ENCODE data around the gene MRPS12. TPM values are rescaled to one million over a fixed set of nuclear protein-coding genes. Genes with fewer than 3 reads are reported as not detected.
"Not testable (repeated sequence)": the region's sequence is repeated elsewhere in the genome, so short reads cannot be mapped to it uniquely, and the experiment has no call there.

MRPS12 gene
- total RNA-seq, 1 experiment from 2014 or later: 88.0 TPM

- H3K4me3 Mint-ChIP-seq; DNase-seq (ENCODE audit: low spot score); H3K36me3 Mint-ChIP-seq; POLR2A ChIA-PET; ATAC-seq; H3K27me3 Mint-ChIP-seq (ENCODE audit: low read depth); H3K9me3 Mint-ChIP-seq; H3K27ac Mint-ChIP-seq; H3K4me1 Mint-ChIP-seq: not testable (repeated sequence)
- peak; percentile 66; the same call in 1 of the 2 replicates for TF ChIP-seq ZNF121 (CRISPR knock-in tag; IDR thresholded peaks at IDR 0.05)
- CTCF ChIA-PET: interaction anchor here (0.6 to 1.1 kb wide), 2 partner anchors 92 to 165 kb away, joined by 3 read pairs; no protein-coding TSS in a partner anchor
Observed at GRCh38 chr19:38884691-38885090, 46.1 kb upstream of the MRPS12 start.

DNA sequence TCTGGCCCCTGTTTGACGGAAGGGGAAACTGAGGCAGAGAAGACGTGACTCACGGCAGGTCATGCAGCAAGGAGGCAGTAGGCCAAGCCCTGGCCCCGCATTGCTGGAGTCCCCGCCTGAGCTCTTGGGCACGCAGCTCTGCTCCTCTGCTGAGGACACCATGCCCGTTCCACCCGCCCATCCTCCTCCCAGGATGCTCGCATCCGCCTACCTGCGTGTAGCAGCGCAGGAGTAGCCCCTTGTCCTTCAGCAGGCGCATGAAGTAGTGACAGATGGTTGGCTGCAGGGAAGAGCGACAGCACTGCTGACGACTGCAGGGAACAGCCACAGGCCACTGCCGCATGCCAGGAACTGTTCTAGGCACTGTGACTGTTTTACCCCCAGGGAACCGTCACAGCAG lies 41.9 kb upstream of the MRPS12 start:
- no peaks in the 10 kb centered on the region for H3K9me3 Mint-ChIP-seq
- no peak overlapping the region for H3K27ac Mint-ChIP-seq
- TF ChIP-seq SP1 (CRISPR knock-in tag; conservative IDR thresholded peaks at IDR 0.05) (no peak), ATF3 (CRISPR knock-in tag; conservative IDR thresholded peaks at IDR 0.05) (no peak), ZNF263 (CRISPR knock-in tag; IDR thresholded peaks at IDR 0.05; ENCODE audit: low read depth) (no peak), ZNF281 (CRISPR knock-in tag; IDR thresholded peaks at IDR 0.05) (no peak), GRHL2 (CRISPR knock-in tag; IDR thresholded peaks at IDR 0.05; ENCODE audit: insufficient replicate concordance, severe bottlenecking) (no peak), NR3C1 (CRISPR knock-in tag; conservative IDR thresholded peaks at IDR 0.05; ENCODE audit: low read depth) (no peak), ZNF121 (CRISPR knock-in tag; IDR thresholded peaks at IDR 0.05) (no peak), EMX1 (CRISPR knock-in tag; IDR thresholded peaks at IDR 0.05) (no peak), JAZF1 (CRISPR knock-in tag; IDR thresholded peaks at IDR 0.05) (no peak), IRF2 (CRISPR knock-in tag; IDR thresholded peaks at IDR 0.05; ENCODE audit: borderline replicate concordance, low read depth) (no peak), NFYB (CRISPR knock-in tag; conservative IDR thresholded peaks at IDR 0.05; ENCODE audit: low read depth) (no peak), OVOL2 (CRISPR knock-in tag; IDR thresholded peaks at IDR 0.05; ENCODE audit: borderline replicate concordance) (no peak), CREM (CRISPR knock-in tag; IDR thresholded peaks at IDR 0.05) (no peak), NR2C2 (CRISPR knock-in tag; IDR thresholded peaks at IDR 0.05) (no peak), ZNF423 (CRISPR knock-in tag; IDR thresholded peaks at IDR 0.05) (no peak), HMGXB4 (CRISPR knock-in tag; IDR thresholded peaks at IDR 0.05) (no peak), TEAD1 (CRISPR knock-in tag; IDR thresholded peaks at IDR 0.05) (no peak), ATF1 (CRISPR knock-in tag; IDR thresholded peaks at IDR 0.05) (no peak), FOXJ3 (CRISPR knock-in tag; IDR thresholded peaks at IDR 0.05; ENCODE audit: borderline replicate concordance) (no peak)
- TF ChIP-seq, protein P1, sequence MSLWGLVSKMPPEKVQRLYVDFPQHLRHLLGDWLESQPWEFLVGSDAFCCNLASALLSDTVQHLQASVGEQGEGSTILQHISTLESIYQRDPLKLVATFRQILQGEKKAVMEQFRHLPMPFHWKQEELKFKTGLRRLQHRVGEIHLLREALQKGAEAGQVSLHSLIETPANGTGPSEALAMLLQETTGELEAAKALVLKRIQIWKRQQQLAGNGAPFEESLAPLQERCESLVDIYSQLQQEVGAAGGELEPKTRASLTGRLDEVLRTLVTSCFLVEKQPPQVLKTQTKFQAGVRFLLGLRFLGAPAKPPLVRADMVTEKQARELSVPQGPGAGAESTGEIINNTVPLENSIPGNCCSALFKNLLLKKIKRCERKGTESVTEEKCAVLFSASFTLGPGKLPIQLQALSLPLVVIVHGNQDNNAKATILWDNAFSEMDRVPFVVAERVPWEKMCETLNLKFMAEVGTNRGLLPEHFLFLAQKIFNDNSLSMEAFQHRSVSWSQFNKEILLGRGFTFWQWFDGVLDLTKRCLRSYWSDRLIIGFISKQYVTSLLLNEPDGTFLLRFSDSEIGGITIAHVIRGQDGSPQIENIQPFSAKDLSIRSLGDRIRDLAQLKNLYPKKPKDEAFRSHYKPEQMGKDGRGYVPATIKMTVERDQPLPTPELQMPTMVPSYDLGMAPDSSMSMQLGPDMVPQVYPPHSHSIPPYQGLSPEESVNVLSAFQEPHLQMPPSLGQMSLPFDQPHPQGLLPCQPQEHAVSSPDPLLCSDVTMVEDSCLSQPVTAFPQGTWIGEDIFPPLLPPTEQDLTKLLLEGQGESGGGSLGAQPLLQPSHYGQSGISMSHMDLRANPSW (CRISPR knock-in tag; conservative IDR thresholded peaks at IDR 0.05; ENCODE audit: low read depth): no peak
- DNase-seq (ENCODE audit: low spot score) (no peak), ATAC-seq (no peak)
- ChIA-PET POLR2A (no interaction called here), CTCF (interaction anchor here (0.9 to 3.5 kb wide), 7 partner anchors 11 to 106 kb away, joined by 4 to 43 read pairs (median 5); partner anchors contain the start of genes MRPS12, NFKBIB, RINL and SARS2)
- no peaks in the 10 kb centered on the region for H3K36me3 Mint-ChIP-seq
- no peaks in the 10 kb centered on the region for H3K4me1 Mint-ChIP-seq
- H3K4me3 Mint-ChIP-seq: no peak overlapping the region
- no peaks in the 10 kb centered on the region for H3K27me3 Mint-ChIP-seq (ENCODE audit: low read depth)

All from WTC11 (cell line).